Cortex of kidney (tissue), 1 donor: ENCODE data around the gene RSKR.
A peak's percentile ranks its signal among the peaks of the same experiment; 100 is the strongest.
"Not testable (repeated sequence)": the region's sequence is repeated elsewhere in the genome, so short reads cannot be mapped to it uniquely, and the experiment has no call there.

Source experiments
- DNase-seq: peaks from one replicate; lab custom pipeline; 2025; lab: John Stamatoyannopoulos, UW

Gene RSKR

DNA sequence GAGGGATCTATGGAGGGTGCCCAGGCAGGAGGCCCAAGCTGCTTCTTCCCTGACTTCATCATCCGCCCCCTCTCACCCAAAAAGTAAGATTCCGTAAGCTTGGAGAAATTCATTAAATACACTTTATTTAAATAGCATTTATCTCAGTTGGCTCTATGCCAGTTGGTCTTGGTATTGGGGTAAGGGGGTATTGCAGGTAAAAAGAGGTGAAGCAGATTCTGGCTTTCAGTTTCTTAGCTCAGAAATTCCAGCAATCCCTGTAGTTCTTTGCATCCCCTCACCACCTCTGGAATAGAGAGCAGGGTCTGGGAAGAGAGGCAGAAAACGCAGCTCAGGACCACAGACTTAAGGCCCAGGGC lies 36.5 kb downstream of the RSKR start:
- DNase-seq = no peak

DNA sequence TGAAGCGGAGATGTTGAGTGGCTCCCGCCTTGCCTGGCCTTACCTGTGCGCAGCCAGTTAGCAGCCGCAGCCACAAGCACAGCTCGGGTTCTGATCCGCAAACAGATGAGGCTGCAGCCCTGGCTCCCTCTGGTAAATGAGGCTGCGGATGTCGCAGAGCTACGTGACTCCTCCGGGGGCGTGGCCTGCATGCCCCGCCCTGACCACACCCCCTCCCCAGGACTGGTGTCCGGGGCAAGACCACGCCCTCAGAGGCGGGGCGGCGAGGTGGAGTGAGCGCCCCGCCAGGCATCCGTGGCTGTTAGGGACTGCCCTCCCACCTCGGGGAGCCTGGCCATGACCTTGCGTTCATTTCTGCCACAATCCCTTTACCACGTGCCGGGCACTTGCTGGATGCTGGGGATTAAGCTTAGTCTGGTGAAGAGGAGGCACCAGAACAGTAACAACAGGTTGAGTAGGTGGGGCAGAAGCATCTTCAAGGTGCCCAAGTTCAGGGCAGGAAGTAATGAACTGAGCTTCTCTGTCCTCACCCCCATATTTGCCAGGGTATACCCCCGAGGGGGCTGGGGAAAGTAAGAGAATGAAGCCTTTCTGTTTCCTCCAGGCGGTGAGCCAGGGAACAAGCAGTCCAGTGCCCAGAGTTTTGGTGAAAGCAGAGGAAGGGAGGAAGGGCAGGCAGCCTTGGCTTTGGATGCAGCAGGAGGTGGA lies 37.1 kb downstream of the RSKR start, which contains the start of gene ALDOC:
TSS of gene ALDOC (minus strand) at position 138 of the 708 bp plus-strand sequence. CDS start 1,363 bp downstream, outside the sequence.
- no peak for DNase-seq

DNA sequence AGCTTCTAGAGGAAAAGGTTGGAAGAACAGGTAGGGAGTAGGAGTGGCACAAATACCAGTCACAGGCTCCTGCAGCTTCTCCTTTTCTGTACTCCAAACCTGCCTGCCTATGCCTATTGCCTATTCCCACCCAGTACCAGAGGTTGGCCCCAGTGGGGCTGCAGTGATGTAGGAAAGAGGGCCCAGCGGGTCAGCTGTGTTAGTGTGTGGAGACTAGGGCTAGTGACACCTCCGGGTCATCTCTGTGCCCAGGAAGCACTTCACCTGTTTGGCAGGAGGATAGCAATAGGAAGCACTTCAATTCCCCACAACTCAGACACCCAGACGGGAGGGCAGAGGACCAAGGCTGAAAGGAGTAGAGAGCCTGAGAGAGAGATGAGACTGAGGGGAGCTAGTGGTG lies 38.0 kb downstream of the RSKR start:
- not testable (repeated sequence) for DNase-seq

DNA sequence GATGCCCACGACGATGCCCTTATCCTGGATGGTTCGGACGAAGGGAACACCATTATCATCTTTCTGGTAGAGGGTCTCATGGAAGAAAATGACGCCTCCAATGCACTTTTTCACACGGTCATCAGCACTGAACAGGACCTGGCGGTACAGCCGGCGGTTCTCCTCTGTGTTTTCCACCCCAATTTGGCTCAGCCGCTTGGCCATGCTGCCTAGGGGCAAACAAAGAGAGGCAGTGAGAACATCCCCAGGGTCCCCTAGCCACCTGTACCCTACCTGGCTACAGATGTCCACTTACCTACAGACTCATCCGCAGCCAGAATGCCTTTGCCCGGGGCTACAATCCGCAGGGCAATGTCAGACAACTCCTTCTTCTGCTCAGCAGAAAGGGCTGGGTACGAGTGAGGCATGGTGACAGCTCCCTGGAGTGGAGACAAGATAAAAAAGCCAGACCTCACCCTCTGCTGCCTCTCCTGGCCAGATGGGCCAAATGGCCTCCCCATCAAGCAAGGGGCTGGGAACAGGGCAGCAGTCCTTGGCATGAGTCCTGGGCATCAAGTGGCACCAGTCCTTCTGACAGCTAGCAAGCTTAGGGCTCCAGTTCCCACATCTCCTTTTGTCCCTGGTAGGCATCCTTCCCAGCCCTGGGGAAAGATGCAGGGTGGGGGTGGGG lies 38.7 kb downstream of the RSKR start:
- no peak for DNase-seq

DNA sequence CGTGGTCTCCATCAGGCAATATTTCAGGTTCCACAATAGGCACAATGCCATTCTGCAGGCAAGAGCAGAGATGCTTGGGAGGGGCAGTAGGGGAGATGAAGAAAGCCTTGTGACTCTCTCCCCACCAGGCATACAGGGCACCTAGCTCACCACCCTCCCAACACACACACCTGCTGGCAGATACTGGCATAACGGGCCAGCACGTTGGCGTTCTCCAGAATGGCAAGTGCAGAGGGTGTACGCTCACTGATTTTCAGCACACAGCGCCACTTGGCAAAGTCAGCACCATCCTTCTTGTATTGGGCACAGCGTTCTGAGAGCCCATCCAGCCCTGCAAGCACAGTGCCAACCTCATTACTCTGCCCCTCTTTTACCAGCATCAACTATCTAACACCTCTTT lies 39.5 kb downstream of the RSKR start:
- DNase-seq = no peak

DNA sequence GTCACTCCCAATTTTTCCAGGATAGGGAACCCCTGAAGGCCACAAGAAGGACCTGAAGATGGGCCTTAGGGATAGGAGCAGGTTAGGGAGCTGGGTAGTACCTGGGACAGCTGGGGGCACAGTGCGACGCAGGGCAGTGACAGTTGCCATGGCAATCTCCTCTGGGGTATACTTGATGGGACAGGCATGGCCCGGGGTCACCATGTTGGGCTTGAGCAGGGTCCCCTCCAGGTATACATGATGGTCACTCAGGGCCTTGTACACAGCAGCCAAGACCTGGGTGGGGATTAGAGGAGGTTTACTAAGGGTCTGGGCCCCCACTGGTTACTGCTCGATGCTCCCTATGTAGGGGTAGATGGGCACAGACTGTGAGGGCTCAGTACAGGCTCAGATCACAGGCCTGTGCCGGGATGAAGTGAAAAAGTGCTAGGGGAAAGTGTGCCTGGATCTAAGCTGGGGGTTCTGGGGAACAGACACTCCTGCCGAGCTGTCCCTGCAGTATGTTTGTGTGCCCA lies 40.0 kb downstream of the RSKR start:
- DNase-seq = no peak

DNA sequence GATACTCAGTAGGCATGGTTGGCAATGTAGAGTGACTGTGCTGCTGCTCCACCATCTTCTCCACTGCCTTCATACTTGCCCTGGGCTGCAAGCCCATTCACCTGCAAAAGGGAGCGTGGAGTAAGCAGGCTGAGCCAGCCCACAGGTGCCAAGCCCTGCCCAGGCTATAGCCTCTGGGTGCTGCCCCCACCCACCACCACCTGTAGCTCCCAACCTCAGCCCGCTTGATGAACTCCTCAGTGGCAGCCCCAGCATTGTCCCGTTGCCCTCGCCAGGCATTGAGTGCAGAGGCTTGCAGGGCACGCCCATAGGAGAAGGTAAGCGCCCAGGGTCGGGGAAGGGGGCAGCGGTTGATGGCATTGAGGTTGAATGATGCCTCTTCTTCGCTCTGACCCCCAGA lies 40.5 kb downstream of the RSKR start:
- no peak for DNase-seq

DNA sequence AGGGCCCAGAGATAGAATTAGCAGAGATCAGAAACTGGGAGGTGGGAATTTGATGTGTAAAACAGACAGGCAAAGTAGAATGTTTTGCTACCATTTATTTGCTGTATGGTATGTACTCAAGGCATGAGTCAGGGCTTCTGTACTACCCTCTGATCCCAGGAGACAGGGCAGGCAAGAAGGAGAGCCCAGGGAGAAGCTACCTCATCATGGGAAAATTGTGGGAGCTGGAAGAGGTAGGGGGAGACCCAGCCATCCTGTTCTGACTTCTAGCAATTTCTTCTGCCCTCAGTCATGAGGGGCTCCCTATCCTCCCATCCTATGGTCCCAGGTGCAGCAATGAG lies 41.0 kb downstream of the RSKR start:
- DNase-seq = no peak

DNA sequence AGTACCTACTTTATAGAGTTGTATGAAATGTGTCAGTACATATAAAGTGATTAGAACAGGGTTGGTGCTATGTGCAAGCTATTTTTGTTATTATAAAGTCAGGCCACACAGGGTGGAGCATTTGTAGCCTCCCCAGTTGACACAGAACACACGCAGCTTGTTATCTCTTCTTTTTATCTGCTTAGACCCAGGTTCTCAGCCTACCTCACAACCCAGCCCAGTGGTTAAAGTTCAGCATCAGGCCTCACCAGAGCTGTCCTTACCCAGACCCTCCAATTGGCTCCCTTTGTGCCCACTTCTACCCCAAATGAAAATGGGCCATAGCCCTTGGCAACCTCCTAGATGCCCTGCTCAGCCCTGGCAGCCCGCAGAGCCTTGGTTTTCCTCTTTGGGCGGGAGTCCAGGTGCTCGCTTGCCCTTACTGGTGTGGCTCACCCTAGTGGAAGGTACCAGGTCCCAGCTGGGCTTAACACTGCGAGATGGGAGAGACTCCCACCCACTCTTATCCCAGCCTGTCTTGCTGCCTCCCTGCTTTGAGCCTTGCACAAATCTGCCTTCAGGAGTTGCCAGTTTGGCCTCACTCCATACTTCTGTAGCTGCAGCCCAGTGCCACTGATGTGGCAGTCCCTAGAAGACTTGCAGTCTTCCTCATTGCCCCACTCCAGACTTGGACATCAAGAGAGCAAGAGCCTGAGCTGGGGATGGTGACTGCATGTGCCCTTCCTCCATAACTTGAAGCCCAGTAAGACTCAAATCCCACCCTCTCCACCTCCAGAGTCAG lies 41.5 kb downstream of the RSKR start:
- no peak for DNase-seq

DNA sequence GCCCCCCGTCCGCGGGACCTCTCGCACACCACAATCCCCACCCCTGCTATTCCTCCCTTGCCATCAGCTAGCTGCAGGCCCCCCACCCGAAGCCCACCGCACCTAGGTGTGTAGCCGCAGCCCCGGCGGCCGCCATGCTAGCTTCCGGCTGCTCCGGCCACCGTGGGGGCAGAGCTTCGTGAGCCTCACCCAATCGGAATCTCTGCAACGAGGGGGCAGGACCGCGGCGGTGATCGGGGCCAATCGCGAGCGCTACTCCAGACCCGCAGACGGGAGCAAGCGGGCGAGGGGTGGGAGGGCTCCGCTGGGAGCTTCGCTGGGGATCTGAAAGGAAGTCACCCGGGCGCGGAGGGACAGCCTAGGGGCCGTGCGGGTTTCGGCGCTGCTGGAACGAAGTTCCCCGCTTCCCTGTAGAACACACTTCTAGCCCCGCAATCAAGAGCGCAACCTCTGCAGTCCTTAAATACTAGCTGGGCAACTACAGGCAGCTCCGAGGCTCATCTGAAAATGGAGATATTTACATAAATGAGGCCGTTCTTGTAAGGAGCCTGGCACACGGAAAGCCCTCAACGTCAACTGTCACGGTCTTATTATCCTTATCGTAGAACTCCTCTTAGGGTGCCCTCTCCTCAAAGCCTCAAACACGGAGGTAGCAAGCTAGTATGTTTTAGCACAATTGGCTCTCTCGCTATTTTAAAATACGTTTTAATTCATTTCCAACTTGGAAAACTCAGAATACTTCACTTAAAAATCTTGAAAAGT lies 42.4 kb downstream of the RSKR start, which contains the start of gene PIGS:
TSS of gene PIGS (minus strand) at position 164 of the 762 bp plus-strand sequence. CDS start at position 136, 28 bp downstream.
- DNase-seq = peak; percentile 37

DNA sequence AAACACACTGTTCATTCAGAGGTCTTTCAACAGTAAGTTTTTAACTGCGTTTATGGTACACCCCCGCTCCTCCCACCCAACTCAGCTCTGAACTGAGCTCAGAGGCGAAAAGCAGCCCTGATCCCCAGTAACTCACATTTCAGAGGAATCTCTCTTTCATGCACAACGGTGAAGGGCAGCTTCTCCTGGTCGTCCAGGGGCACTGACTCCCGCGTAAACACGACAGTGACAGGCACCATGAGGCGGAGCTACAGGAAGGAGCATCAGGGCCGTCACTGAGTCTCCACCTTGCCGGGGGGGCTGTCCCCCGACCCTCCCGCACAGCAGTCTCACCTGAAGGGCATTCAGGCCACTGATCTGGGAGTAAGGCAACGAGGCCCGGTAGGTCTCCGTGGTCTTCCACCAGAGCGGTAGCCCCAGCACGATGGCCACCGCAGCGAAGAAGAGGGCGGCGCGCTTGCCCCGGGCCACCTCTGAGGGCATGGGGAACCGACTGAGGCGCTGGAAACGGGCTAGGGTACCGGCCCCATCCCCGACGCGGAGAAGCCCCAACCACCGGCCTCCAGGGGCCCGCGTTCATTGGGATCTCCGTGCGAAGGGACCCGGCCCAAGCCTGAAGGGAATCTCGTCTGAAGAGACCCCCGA lies 43.1 kb downstream of the RSKR start:
- no peak for DNase-seq

DNA sequence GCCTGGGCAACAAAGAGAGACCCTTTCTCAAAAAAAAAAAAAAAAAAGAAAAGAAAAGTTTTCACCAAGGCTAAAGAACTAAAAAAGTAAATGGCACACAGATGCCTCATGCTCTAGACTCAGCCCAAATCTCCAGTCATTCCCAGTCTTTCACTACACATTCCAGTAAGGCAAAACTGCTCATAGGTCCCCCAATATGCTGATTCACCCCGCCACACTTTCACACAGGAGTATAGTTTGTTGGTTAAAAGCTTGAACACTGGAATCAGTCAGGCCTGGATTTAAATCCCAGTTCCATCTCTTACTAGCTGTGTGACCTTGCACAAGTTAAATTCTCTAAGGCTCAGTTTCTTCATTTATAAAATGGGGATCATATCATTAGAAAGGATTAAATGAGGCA lies 44.5 kb downstream of the RSKR start:
- DNase-seq = no peak

DNA sequence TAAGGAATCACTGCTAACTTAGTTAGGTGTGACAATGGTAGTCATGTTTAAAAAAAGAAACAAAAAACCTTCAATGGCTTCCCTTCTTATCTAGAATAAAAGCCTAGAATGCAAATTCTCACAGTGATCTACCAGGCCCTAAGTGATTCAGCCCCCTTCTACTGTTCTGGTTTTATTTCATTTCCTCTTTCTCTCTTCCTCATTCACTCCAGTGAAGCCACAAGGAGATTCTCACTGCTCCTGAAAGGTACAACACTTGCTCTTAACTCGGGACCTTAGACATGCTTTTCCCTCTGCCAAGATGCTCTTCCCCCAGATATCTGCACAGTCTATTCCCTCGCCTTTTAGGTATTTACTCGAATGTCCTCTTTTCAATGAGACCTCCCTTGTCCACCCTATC lies 46.4 kb downstream of the RSKR start:
- no peak for DNase-seq

DNA sequence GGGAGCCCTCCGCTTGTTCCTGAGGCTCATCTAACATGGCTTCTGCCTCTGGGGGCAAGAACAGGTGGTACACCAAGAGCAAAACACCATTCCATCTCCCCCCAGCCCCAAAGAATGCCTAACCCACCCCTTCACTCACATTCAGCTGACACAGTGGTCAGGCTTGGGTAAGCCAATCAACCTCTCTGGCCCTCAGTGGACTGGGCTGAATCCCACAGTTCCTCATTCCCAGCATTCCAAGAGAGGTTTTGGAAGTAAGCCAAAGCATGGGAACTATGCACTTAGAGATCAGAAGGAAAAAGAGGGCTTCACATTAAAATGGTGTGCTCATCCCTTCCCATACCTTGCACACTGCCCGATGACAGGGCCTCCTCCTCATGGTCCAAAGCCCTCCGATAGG lies 50.5 kb downstream of the RSKR start:
- DNase-seq = no peak
